ENCODE measurements around the gene AS3MT.

The AS3MT gene

GRCh38 chr10:102916173-102916572, 46.9 kb downstream of the AS3MT start:
- no peaks in the 10 kb centered on the region for H3K9me3 ChIP-seq (ENCODE audit: control insufficient read depth, low read length)
- peaks cover 13 to 14% of the 10 kb centered on the region in 2 experiments for H3K27me3 ChIP-seq (ENCODE audit: control insufficient read depth in 1 of 2, insufficient read depth in 1 of 2, low read length in 2 of 2)
- H3K4ac ChIP-seq (ENCODE audit: low read depth in 1 of 2, low read length in 2 of 2) = no peak overlapping the region
- no peak for DNase-seq
- peaks cover 14% of the 10 kb centered on the region for H3K4me1 ChIP-seq (ENCODE audit: control insufficient read depth, insufficient read depth, low read depth, low read length)
- no peak overlapping the region for H2AK5ac ChIP-seq (ENCODE audit: low read length, severe bottlenecking)
- no peak overlapping the region for H2AFZ ChIP-seq (ENCODE audit: low read depth, low read length)
- no peak overlapping the region for H2BK5ac ChIP-seq (ENCODE audit: low read depth, low read length, poor library complexity, severe bottlenecking)
- peak overlapping the region in 1 of 2 experiments; percentile 93 for H3K4me3 ChIP-seq (ENCODE audit: insufficient read depth in 1 of 2, low read depth in 1 of 2, low read length in 2 of 2)
- H4K8ac ChIP-seq (ENCODE audit: low read length) = no peak overlapping the region
- peak overlapping the region; percentile 36 for H3K9ac ChIP-seq (ENCODE audit: low read length)
- no peak overlapping the region for H3K27ac ChIP-seq (ENCODE audit: low read length, poor library complexity, severe bottlenecking)
- 89% methylated on average over 7 of the region's 7 CpGs for WGBS
- no peak overlapping the region for H3K23ac ChIP-seq (ENCODE audit: low read length in 2 of 2)
- no peak overlapping the region for H3K18ac ChIP-seq (ENCODE audit: low read depth in 1 of 2, low read length in 2 of 2)
- H3K14ac ChIP-seq (ENCODE audit: low read length in 2 of 2) = no peak overlapping the region
- peaks cover 9% of the 10 kb centered on the region for H3K79me1 ChIP-seq (replicated peaks; ENCODE audit: low read length, poor library complexity, severe bottlenecking)
- H4K91ac ChIP-seq (ENCODE audit: low read length) = no peak overlapping the region
- H3K4me2 ChIP-seq (ENCODE audit: low read length, poor library complexity, severe bottlenecking) = no peak overlapping the region
- no peak overlapping the region for H2BK120ac ChIP-seq (ENCODE audit: low read depth, low read length)
- H2BK12ac ChIP-seq (ENCODE audit: low read length in 2 of 2) = peak overlapping the region in 1 of 2 experiments; percentile 39
- no peak overlapping the region for H2BK15ac ChIP-seq (ENCODE audit: low read depth, poor library complexity, severe bottlenecking)
- H3K36me3 ChIP-seq (ENCODE audit: control insufficient read depth in 1 of 2, insufficient read depth in 2 of 2, low read depth in 1 of 2, low read length in 2 of 2) = no peaks in the 10 kb centered on the region

GRCh38 chr10:102917314-102917961, 48.2 kb downstream of the AS3MT start:
- WGBS = 3% methylated on average over 44 of the region's 45 CpGs
- Histone ChIP-seq H2BK120ac (ENCODE audit: low read depth, low read length) (no peak overlapping the region), H2BK15ac (ENCODE audit: low read depth, poor library complexity, severe bottlenecking) (no peak overlapping the region), H2BK12ac (ENCODE audit: low read length in 2 of 2) (no peak overlapping the region), H3K27ac (ENCODE audit: low read length, poor library complexity, severe bottlenecking) (peak overlapping the region; percentile 33), H3K9ac (ENCODE audit: low read length) (peak overlapping the region; percentile 84), H3K4me3 (ENCODE audit: insufficient read depth in 1 of 2, low read depth in 1 of 2, low read length in 2 of 2) (peak overlapping the region; percentile 60 to 93), H4K8ac (ENCODE audit: low read length) (no peak overlapping the region), H3K9me3 (ENCODE audit: control insufficient read depth, low read length) (no peaks in the 10 kb centered on the region), H3K4me1 (ENCODE audit: control insufficient read depth, insufficient read depth, low read depth, low read length) (peaks cover 14% of the 10 kb centered on the region), H3K36me3 (ENCODE audit: control insufficient read depth in 1 of 2, insufficient read depth in 2 of 2, low read depth in 1 of 2, low read length in 2 of 2) (no peaks in the 10 kb centered on the region), H3K4me2 (ENCODE audit: low read length, poor library complexity, severe bottlenecking) (peak overlapping the region; percentile 96), H3K27me3 (ENCODE audit: control insufficient read depth in 1 of 2, insufficient read depth in 1 of 2, low read length in 2 of 2) (peaks cover 8 to 13% of the 10 kb centered on the region in 2 experiments), H2AK5ac (ENCODE audit: low read length, severe bottlenecking) (no peak overlapping the region), H3K18ac (ENCODE audit: low read depth in 1 of 2, low read length in 2 of 2) (no peak overlapping the region), H2AFZ (ENCODE audit: low read depth, low read length) (peak overlapping the region; percentile 72), H3K79me1 (replicated peaks; ENCODE audit: low read length, poor library complexity, severe bottlenecking) (peaks cover 9% of the 10 kb centered on the region), H3K23ac (ENCODE audit: low read length in 2 of 2) (no peak overlapping the region), H2BK5ac (ENCODE audit: low read depth, low read length, poor library complexity, severe bottlenecking) (no peak overlapping the region), H3K4ac (ENCODE audit: low read depth in 1 of 2, low read length in 2 of 2) (no peak overlapping the region), H3K14ac (ENCODE audit: low read length in 2 of 2) (no peak overlapping the region), H4K91ac (ENCODE audit: low read length) (no peak overlapping the region)
- peak; percentile 79 for DNase-seq

GRCh38 chr10:102917962-102918816, 48.9 kb downstream of the AS3MT start, which contains the start of gene CNNM2:
Gene CNNM2, plus strand, starts transcription at chr10:102918294. Its CDS starts 187 bp downstream, at chr10:102918481.
- peak within 1 kb of the TSS; percentile 9 to 90 for H3K4ac ChIP-seq (ENCODE audit: low read depth in 1 of 2, low read length in 2 of 2)
- H4K91ac ChIP-seq (ENCODE audit: low read length) = peak within 1 kb of the TSS; percentile 78
- H4K8ac ChIP-seq (ENCODE audit: low read length) = peak within 1 kb of the TSS; percentile 78
- H3K36me3 ChIP-seq (ENCODE audit: control insufficient read depth in 1 of 2, insufficient read depth in 2 of 2, low read depth in 1 of 2, low read length in 2 of 2) = no peaks in the 10 kb centered on the region
- peak within 1 kb of the TSS; percentile 44 for H2BK120ac ChIP-seq (ENCODE audit: low read depth, low read length)
- peak within 1 kb of the TSS; percentile 57 for H2BK15ac ChIP-seq (ENCODE audit: low read depth, poor library complexity, severe bottlenecking)
- peaks cover 9% of the 10 kb centered on the region for H3K79me1 ChIP-seq (replicated peaks; ENCODE audit: low read length, poor library complexity, severe bottlenecking)
- H3K14ac ChIP-seq (ENCODE audit: low read length in 2 of 2) = peak within 1 kb of the TSS in 1 of 2 experiments; percentile 91
- peak within 1 kb of the TSS in 1 of 2 experiments; percentile 70 for H2BK12ac ChIP-seq (ENCODE audit: low read length in 2 of 2)
- under 1% methylated on average over 58 of the region's 80 CpGs for WGBS
- H3K9me3 ChIP-seq (ENCODE audit: control insufficient read depth, low read length) = no peaks in the 10 kb centered on the region
- H3K4me3 ChIP-seq (ENCODE audit: insufficient read depth in 1 of 2, low read depth in 1 of 2, low read length in 2 of 2) = peak within 1 kb of the TSS; percentile 87 to 93
- H3K27ac ChIP-seq (ENCODE audit: low read length, poor library complexity, severe bottlenecking) = peak within 1 kb of the TSS; percentile 48
- peak within 1 kb of the TSS in 1 of 2 experiments; percentile 92 for H3K23ac ChIP-seq (ENCODE audit: low read length in 2 of 2)
- peaks cover 14% of the 10 kb centered on the region for H3K4me1 ChIP-seq (ENCODE audit: control insufficient read depth, insufficient read depth, low read depth, low read length)
- peaks cover 8 to 13% of the 10 kb centered on the region in 2 experiments for H3K27me3 ChIP-seq (ENCODE audit: control insufficient read depth in 1 of 2, insufficient read depth in 1 of 2, low read length in 2 of 2)
- H2AK5ac ChIP-seq (ENCODE audit: low read length, severe bottlenecking) = no peak within 1 kb of the TSS
- H2AFZ ChIP-seq (ENCODE audit: low read depth, low read length) = peak within 1 kb of the TSS; percentile 74
- H3K18ac ChIP-seq (ENCODE audit: low read depth in 1 of 2, low read length in 2 of 2) = peak within 1 kb of the TSS; percentile 74 to 97
- DNase-seq = peak; percentile 100
- peak within 1 kb of the TSS; percentile 90 for H3K9ac ChIP-seq (ENCODE audit: low read length)
- peak within 1 kb of the TSS; percentile 1 for H2BK5ac ChIP-seq (ENCODE audit: low read depth, low read length, poor library complexity, severe bottlenecking)
- peak within 1 kb of the TSS; percentile 96 for H3K4me2 ChIP-seq (ENCODE audit: low read length, poor library complexity, severe bottlenecking)

- peak overlapping the region in 1 of 2 experiments; percentile 70 for H2BK12ac ChIP-seq (ENCODE audit: low read length in 2 of 2)
- peak overlapping the region; percentile 69 for H4K8ac ChIP-seq (ENCODE audit: low read length)
- H2BK5ac ChIP-seq (ENCODE audit: low read depth, low read length, poor library complexity, severe bottlenecking) = no peak overlapping the region
- WGBS = 1% methylated on average over 43 of the region's 49 CpGs
- peaks cover 4 to 13% of the 10 kb centered on the region in 2 experiments for H3K27me3 ChIP-seq (ENCODE audit: control insufficient read depth in 1 of 2, insufficient read depth in 1 of 2, low read length in 2 of 2)
- peaks cover 14% of the 10 kb centered on the region for H3K4me1 ChIP-seq (ENCODE audit: control insufficient read depth, insufficient read depth, low read depth, low read length)
- no peak overlapping the region for H2AK5ac ChIP-seq (ENCODE audit: low read length, severe bottlenecking)
- H3K4me2 ChIP-seq (ENCODE audit: low read length, poor library complexity, severe bottlenecking) = peak overlapping the region; percentile 92
- peak overlapping the region; percentile 62 for H4K91ac ChIP-seq (ENCODE audit: low read length)
- DNase-seq = no peak
- H2BK120ac ChIP-seq (ENCODE audit: low read depth, low read length) = peak overlapping the region; percentile 44
- H3K79me1 ChIP-seq (replicated peaks; ENCODE audit: low read length, poor library complexity, severe bottlenecking) = peaks cover 12% of the 10 kb centered on the region
- peak overlapping the region in 1 of 2 experiments; percentile 6 for H3K14ac ChIP-seq (ENCODE audit: low read length in 2 of 2)
- H3K9me3 ChIP-seq (ENCODE audit: control insufficient read depth, low read length) = no peaks in the 10 kb centered on the region
- peak overlapping the region; percentile 74 for H2AFZ ChIP-seq (ENCODE audit: low read depth, low read length)
- no peak overlapping the region for H3K27ac ChIP-seq (ENCODE audit: low read length, poor library complexity, severe bottlenecking)
- H2BK15ac ChIP-seq (ENCODE audit: low read depth, poor library complexity, severe bottlenecking) = peak overlapping the region; percentile 15
- peak overlapping the region; percentile 74 to 97 for H3K18ac ChIP-seq (ENCODE audit: low read depth in 1 of 2, low read length in 2 of 2)
- peak overlapping the region; percentile 9 to 90 for H3K4ac ChIP-seq (ENCODE audit: low read depth in 1 of 2, low read length in 2 of 2)
- H3K4me3 ChIP-seq (ENCODE audit: insufficient read depth in 1 of 2, low read depth in 1 of 2, low read length in 2 of 2) = peak overlapping the region; percentile 87 to 93
- no peaks in the 10 kb centered on the region for H3K36me3 ChIP-seq (ENCODE audit: control insufficient read depth in 1 of 2, insufficient read depth in 2 of 2, low read depth in 1 of 2, low read length in 2 of 2)
- peak overlapping the region in 1 of 2 experiments; percentile 92 for H3K23ac ChIP-seq (ENCODE audit: low read length in 2 of 2)
- peak overlapping the region; percentile 90 for H3K9ac ChIP-seq (ENCODE audit: low read length)
These were observed 49.6 kb downstream of the AS3MT start for GRCh38 chr10:102918817-102919245.

Data from mesenchymal stem cell (in vitro differentiated cells and primary cell).